Endometrial microvascular endothelial cells (primary cell): ENCODE results near the gene CCDC28B. TPM values are rescaled to one million over a fixed set of nuclear protein-coding genes. Genes with fewer than 3 reads are reported as not detected.
"Not testable (repeated sequence)": the region's sequence is repeated elsewhere in the genome, so short reads cannot be mapped to it uniquely, and the experiment has no call there.

ENCODE experiments used
- in situ Hi-C: cut with HindIII; loops from 2 replicates; pipeline ENCODE4 v1.10.0; 2017; ENCODE audit warnings: low sequenced_read_pairs, low pct_unique_long_range_greater_than_20kb; ENCODE audit errors: inconsistent ontology term
- total RNA-seq: library from RNA; depleted of rRNA; stranded (reverse); fragments of >200 nt; gene quantifications from one replicate; pipeline ENCODE4 v1.2.3, GENCODE V29; 2015; ENCODE audit errors: inconsistent ontology term

The CCDC28B gene
- 6.9 TPM for total RNA-seq

DNA sequence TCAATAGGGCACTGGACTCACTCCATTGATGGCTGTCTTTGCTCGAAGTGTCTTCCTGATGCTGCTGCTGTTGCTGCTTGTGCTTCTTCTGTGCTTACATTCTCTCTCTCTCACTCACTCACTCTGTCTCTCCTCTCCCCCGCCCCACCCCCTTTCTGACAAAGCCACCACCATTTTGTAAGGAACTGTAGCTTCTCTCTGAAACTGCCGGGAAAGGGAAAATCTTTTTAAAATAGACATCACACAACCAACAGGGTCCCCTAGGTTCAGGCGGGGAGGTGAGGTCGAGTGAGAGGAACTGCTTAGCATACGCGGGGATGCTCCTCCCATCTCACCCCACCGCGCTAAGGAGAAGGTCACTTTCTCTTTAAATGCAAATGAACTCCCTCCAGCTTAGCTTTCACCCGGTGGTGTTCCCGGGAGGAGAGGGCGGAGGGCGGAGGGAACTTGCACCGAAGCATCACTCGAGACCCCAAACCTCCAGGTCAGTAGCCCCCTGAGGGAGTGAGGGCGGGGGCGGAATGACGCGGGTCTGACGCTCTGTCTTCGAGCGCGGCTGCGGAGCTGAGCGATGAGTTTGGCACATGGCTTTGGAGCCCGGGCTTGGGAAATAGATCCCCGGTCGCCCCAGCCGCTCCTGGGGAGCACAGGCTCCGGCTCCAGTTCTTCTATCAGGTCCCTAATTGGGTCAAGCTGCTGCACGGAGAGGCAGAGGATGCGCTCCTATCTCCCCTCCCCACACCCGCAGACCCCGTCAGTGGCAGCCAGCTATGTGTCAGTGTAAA, at the start of gene CCDC28B:
CCDC28B (plus strand) TSS at position 370 of the 785 bp plus-strand sequence. CDS start 1,341 bp downstream, outside the sequence.
- in situ Hi-C loops: no loop called here

GRCh38 chr1:32150847-32151246, 49.5 kb upstream of the CCDC28B start:
- in situ Hi-C loops: no loop called here

DNA sequence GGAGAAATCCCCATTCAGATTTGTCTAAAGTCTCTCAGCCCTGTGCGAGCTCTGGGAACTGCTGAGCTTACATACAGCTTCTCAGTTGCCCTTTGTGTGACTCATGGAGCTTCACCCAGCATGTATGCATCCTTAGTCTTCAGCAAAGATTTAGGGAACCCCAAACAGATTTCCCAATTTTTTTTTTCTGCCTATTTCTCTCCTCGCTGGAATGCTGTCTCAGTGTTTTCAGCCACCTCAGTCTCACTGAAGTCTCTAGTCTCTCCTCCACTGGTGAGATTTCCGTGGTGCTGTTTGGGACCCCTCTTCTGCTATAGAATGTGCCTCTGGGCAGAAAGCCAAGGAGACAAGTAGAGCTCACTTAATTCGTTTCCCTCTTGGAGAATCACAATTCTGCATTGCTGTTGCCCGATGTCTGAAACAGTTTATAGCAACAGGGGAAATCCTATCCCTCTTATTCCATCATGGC, 49.0 kb upstream of the CCDC28B start:
- in situ Hi-C loops: no loop called here

DNA sequence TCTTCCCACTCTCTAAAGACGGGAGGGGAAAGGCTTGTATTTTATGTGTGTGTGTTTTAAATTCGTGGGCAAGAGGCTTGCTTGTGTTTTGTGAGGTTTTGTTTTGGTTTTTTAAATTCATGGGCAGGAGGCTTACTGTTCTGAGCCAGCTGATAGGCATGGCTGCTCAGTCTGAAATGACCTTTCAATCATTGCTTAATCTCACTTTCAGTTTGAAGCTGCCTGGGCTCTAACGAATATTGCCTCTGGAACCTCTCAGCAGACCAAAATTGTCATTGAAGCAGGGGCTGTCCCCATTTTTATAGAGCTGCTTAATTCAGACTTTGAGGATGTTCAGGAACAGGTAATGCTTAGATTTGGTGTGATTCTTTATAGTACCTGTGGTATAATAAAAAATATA, 41.2 kb upstream of the CCDC28B start:
- in situ Hi-C loops: no loop called here

- in situ Hi-C loops: no loop called here
Measured at GRCh38 chr1:32163405-32163804, 37.0 kb upstream of the CCDC28B start.

- in situ Hi-C loops: not testable (repeated sequence)
Measured at GRCh38 chr1:32165633-32166032, 34.8 kb upstream of the CCDC28B start.

GRCh38 chr1:32170991-32171390, 29.4 kb upstream of the CCDC28B start:
- in situ Hi-C loops: no loop called here

DNA sequence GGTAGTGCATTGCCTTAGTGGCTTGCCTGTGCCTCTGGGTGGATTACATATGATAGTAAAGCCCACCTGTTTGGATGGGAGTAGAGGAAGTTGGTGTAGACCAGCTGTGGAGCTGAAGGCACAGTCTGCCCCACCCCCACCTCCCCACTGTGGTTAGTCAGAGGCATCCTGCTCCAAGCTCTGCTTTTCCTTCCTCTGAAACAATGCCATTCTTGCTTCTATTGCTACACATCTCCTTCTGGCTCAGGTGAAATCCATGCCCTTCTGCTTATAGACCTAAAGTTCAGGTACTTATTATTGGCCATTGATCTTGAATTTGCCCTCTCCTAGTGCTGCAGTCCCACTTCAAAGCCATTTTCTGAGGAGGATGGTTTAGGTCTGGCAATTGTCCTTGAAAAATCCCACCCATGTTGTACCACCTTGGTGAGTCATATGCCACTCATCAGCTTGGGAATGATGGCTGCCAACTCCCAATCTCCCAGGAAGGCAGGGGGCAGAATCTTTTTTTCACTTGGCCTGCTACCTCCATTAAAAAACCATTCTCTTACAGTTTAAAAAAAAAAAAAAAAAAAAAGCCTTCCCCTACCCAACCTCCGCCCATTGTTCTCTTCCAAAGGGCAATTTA, 27.7 kb upstream of the CCDC28B start:
- in situ Hi-C loops: no loop called here

GRCh38 chr1:32178380-32179192, 21.8 kb upstream of the CCDC28B start:
- in situ Hi-C loops: no loop called here

DNA sequence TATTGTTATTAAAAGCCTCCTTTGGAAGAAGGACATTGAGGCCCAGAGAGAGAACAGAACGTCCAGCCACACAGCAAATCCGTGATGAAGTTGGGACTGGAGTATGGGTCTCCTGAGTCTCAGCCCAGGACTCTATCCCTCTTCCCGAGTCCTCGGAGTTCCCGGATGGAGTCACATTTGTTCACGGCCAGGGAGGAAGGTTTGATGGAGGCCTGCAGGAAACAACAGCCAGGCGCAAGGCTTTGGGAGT, 21.3 kb upstream of the CCDC28B start:
- in situ Hi-C loops: no loop called here

DNA sequence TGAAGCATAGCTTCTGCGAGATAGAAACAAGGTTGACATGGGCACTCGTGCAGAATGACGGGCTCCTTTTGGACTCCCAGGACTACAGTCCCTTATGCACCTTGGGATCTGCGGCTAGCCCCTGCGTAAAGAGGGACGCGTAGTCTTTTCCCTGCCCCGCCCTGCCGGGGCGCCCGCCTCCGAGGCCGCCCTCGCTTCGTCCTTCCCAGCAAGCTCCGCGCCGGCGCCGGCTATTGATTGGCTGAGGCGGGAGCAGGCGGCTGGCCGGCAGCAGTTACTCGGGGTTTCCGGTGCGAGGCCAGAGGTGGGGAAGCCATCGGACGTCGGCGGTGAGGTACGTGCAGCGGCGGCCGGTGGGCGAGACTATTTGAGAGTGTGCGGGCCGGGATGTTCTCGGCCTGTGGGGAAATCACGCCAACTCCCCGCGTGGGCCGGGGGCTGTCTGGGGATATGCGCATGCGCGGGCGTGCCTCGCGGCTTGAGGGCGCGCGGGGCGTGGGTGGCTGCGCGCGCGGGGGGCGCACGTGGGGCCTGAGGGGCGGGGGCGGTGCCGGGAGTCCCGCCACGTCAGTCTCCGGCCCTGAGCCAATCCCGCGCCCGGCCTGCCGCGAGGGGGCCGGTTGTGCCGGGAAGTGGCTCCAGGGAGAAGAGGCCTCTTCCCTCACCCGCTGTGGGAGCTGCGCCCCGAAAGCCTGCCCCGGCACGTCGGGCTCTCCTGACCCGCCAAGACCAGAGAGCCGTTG, 20.8 kb upstream of the CCDC28B start, which contains the start of gene TXLNA:
TXLNA (plus strand) TSS at position 233 of the 743 bp plus-strand sequence. CDS start 671 bp downstream, outside the sequence.
- in situ Hi-C loops: no loop called here

DNA sequence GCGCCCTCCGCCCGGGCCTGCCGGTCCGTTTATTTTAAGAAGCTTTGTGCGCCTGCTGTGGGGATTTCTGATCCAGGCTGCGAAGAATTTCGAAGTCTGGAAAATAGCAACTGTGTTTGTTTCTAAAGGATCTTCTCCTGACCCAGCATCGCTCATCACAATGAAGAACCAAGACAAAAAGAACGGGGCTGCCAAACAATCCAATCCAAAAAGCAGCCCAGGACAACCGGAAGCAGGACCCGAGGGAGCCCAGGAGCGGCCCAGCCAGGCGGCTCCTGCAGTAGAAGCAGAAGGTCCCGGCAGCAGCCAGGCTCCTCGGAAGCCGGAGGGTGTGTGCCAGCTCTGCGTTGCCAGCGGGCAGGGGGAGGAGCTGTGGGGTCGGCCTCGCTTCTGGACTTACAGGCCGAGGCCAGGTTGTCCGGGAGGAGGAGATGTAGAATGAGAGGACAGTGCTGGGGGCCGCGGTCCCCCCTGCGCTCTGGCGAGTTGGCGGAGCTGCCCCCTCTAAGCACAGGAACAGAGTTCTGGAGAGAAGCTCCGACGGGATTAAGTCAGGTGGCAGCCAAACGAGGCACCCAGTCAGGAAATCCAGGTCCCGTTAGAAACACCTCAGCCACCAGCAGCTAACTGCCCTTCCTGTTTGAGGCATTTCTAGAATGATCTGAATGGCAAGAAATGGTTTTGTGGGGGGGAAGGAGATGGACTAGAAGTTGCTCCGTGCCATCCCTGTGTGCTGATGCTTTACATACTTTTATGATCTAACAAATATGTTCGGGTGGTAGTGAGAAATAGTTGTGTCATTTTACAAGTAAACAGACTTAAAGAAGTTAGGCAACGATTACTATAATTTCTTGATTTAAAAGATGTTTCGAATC, 20.0 kb upstream of the CCDC28B start:
- in situ Hi-C loops: no loop called here

DNA sequence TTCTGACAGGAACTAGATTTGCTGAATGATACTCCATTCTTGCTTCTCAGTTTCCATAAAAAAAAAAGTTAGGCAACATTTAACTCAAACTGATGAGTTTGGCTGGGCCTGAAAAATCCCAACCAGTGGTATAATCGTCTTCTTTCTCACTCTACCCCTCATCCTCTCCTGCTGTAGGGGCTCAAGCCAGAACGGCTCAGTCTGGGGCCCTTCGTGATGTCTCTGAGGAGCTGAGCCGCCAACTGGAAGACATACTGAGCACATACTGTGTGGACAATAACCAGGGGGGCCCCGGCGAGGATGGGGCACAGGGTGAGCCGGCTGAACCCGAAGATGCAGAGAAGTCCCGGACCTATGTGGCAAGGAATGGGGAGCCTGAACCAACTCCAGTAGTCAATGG, 19.3 kb upstream of the CCDC28B start:
- in situ Hi-C loops: no loop called here

GRCh38 chr1:32181563-32181962, 18.8 kb upstream of the CCDC28B start:
- in situ Hi-C loops: no loop called here

- in situ Hi-C loops: no loop called here
Measured at GRCh38 chr1:32182060-32182459, 18.3 kb upstream of the CCDC28B start.

DNA sequence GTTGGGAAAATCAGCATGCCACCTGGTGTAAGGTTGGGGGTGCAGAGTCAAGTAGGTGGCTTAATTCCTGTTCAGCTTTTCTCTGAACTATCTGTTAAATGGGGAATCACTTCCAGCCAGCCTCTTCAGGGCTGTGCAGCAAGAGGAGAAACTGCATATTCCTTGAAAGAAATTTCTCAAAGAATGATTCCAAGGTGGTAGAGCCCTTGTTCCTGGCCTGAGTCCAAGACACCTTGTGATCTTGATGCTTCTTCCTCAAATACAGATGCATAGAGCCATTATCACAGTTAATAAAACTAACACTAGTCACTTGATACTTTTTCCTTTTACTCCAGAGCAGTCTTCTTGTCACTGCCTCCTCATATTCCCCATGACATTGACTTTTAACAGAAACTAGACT, 15.7 kb upstream of the CCDC28B start:
- in situ Hi-C loops: no loop called here

DNA sequence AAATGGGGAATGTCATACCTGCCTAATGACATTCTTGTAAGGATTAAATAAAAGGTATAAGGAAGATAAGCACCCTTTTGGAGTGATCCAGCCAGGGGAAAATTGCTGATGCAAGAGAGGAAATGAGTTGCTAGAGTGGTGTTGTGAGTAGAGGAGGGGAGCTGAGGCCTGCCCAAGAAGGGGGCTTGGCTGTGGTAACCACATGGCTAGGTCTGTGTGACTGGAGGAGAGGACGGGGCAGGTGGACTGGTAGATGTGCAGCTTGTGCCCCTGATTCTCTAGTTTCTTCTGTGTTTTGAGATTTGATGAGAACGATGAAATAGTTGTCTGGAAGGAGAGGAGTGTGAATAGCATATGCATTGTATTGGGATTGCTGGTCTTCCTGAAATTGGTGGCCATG, 14.3 kb upstream of the CCDC28B start:
- in situ Hi-C loops: no loop called here

GRCh38 chr1:32186491-32186890, 13.9 kb upstream of the CCDC28B start:
- in situ Hi-C loops: no loop called here
